ENCODE data around the gene TSPYL1.
"Not testable (repeated sequence)": the region's sequence is repeated elsewhere in the genome, so short reads cannot be mapped to it uniquely, and the experiment has no call there.

Gene TSPYL1

GRCh38 chr6:116279232-116280160, at the start of gene TSPYL1:
Gene TSPYL1 (minus strand): TSS chr6:116279930. CDS start chr6:116279830, 100 bp downstream.
- Histone ChIP-seq H3K36me3 (ENCODE audit: insufficient read depth, low read length) (no peaks in the 10 kb centered on the region), H3K9ac (ENCODE audit: low read depth, low read length) (peak within 1 kb of the TSS; percentile 91), H3K9me3 (ENCODE audit: control insufficient read depth, insufficient read depth, low read length) (no peaks in the 10 kb centered on the region), H3K4me1 (ENCODE audit: insufficient read depth, low read length) (peaks cover 10% of the 10 kb centered on the region)

- peaks cover 33% of the 10 kb centered on the region for H3K4me1 ChIP-seq (ENCODE audit: insufficient read depth, low read length)
- no peaks in the 10 kb centered on the region; the same call in 1 of the 2 replicates for H3K9me3 ChIP-seq (ENCODE audit: control insufficient read depth, insufficient read depth, low read length)
- no peaks in the 10 kb centered on the region for H3K36me3 ChIP-seq (ENCODE audit: insufficient read depth, low read length)
- H3K9ac ChIP-seq (ENCODE audit: low read depth, low read length): no peak overlapping the region
Measured at GRCh38 chr6:116329156-116329555, 49.4 kb upstream of the TSPYL1 start.

- Histone ChIP-seq H3K4me1 (ENCODE audit: insufficient read depth, low read length) (peaks cover 39% of the 10 kb centered on the region), H3K9ac (ENCODE audit: low read depth, low read length) (no peak overlapping the region)
Measured at GRCh38 chr6:116328528-116328903, 48.8 kb upstream of the TSPYL1 start.

GRCh38 chr6:116327803-116328527, 48.2 kb upstream of the TSPYL1 start:
- no peaks in the 10 kb centered on the region for H3K36me3 ChIP-seq (ENCODE audit: insufficient read depth, low read length)
- H3K9ac ChIP-seq (ENCODE audit: low read depth, low read length): no peak overlapping the region
- peaks cover 43% of the 10 kb centered on the region for H3K4me1 ChIP-seq (ENCODE audit: insufficient read depth, low read length)
- H3K9me3 ChIP-seq (ENCODE audit: control insufficient read depth, insufficient read depth, low read length): no peaks in the 10 kb centered on the region

More at GRCh38 chr6:116328528-116328903, 48.8 kb upstream of the TSPYL1 start:
- Histone ChIP-seq H3K9me3 (ENCODE audit: control insufficient read depth, insufficient read depth, low read length) (no peaks in the 10 kb centered on the region; the same call in 1 of the 2 replicates), H3K36me3 (ENCODE audit: insufficient read depth, low read length) (no peaks in the 10 kb centered on the region)

GRCh38 chr6:116326996-116327395, 47.3 kb upstream of the TSPYL1 start:
- Histone ChIP-seq H3K4me1 (ENCODE audit: insufficient read depth, low read length) (peaks cover 49% of the 10 kb centered on the region), H3K9ac (ENCODE audit: low read depth, low read length) (no peak overlapping the region), H3K36me3 (ENCODE audit: insufficient read depth, low read length) (no peaks in the 10 kb centered on the region), H3K9me3 (ENCODE audit: control insufficient read depth, insufficient read depth, low read length) (no peaks in the 10 kb centered on the region)

- Histone ChIP-seq H3K4me1 (ENCODE audit: insufficient read depth, low read length) (peaks cover 49% of the 10 kb centered on the region), H3K36me3 (ENCODE audit: insufficient read depth, low read length) (no peaks in the 10 kb centered on the region), H3K9me3 (ENCODE audit: control insufficient read depth, insufficient read depth, low read length) (no peaks in the 10 kb centered on the region), H3K9ac (ENCODE audit: low read depth, low read length) (no peak overlapping the region)
Measured at GRCh38 chr6:116326181-116326671, 46.5 kb upstream of the TSPYL1 start.

GRCh38 chr6:116325634-116326132, 46.0 kb upstream of the TSPYL1 start:
- not testable (repeated sequence) for H3K36me3 ChIP-seq (ENCODE audit: insufficient read depth, low read length); H3K9ac ChIP-seq (ENCODE audit: low read depth, low read length); H3K9me3 ChIP-seq (ENCODE audit: control insufficient read depth, insufficient read depth, low read length)
- H3K4me1 ChIP-seq (ENCODE audit: insufficient read depth, low read length): peaks cover 49% of the 10 kb centered on the region

- Histone ChIP-seq H3K4me1 (ENCODE audit: insufficient read depth, low read length) (peaks cover 46% of the 10 kb centered on the region), H3K9ac (ENCODE audit: low read depth, low read length) (0 out of 2 replicates have a peak overlapping the region, but pooled peaks have one; percentile 2), H3K9me3 (ENCODE audit: control insufficient read depth, insufficient read depth, low read length) (no peaks in the 10 kb centered on the region), H3K36me3 (ENCODE audit: insufficient read depth, low read length) (no peaks in the 10 kb centered on the region)
Measured at GRCh38 chr6:116323863-116324262, 44.1 kb upstream of the TSPYL1 start.

GRCh38 chr6:116321933-116322332, 42.2 kb upstream of the TSPYL1 start:
- H3K36me3 ChIP-seq (ENCODE audit: insufficient read depth, low read length); H3K9ac ChIP-seq (ENCODE audit: low read depth, low read length): not testable (repeated sequence)
- H3K4me1 ChIP-seq (ENCODE audit: insufficient read depth, low read length): peaks cover 30% of the 10 kb centered on the region

GRCh38 chr6:116316772-116317467, 37.2 kb upstream of the TSPYL1 start:
- no peaks in the 10 kb centered on the region for H3K4me1 ChIP-seq (ENCODE audit: insufficient read depth, low read length)
- H3K9me3 ChIP-seq (ENCODE audit: control insufficient read depth, insufficient read depth, low read length): no peaks in the 10 kb centered on the region
- H3K9ac ChIP-seq (ENCODE audit: low read depth, low read length): no peak overlapping the region
- no peaks in the 10 kb centered on the region for H3K36me3 ChIP-seq (ENCODE audit: insufficient read depth, low read length)

More at GRCh38 chr6:116321933-116322332, 42.2 kb upstream of the TSPYL1 start:
- not testable (repeated sequence) for H3K9me3 ChIP-seq (ENCODE audit: control insufficient read depth, insufficient read depth, low read length)

- no peaks in the 10 kb centered on the region for H3K9me3 ChIP-seq (ENCODE audit: control insufficient read depth, insufficient read depth, low read length)
- no peaks in the 10 kb centered on the region for H3K4me1 ChIP-seq (ENCODE audit: insufficient read depth, low read length)
- H3K36me3 ChIP-seq (ENCODE audit: insufficient read depth, low read length): no peaks in the 10 kb centered on the region
- H3K9ac ChIP-seq (ENCODE audit: low read depth, low read length): no peak overlapping the region
Measured at GRCh38 chr6:116314878-116315277, 35.1 kb upstream of the TSPYL1 start.

- Histone ChIP-seq H3K9me3 (ENCODE audit: control insufficient read depth, insufficient read depth, low read length) (no peaks in the 10 kb centered on the region), H3K9ac (ENCODE audit: low read depth, low read length) (no peak overlapping the region), H3K36me3 (ENCODE audit: insufficient read depth, low read length) (no peaks in the 10 kb centered on the region), H3K4me1 (ENCODE audit: insufficient read depth, low read length) (no peaks in the 10 kb centered on the region)
Measured at GRCh38 chr6:116314218-116314617, 34.5 kb upstream of the TSPYL1 start.

- Histone ChIP-seq H3K36me3 (ENCODE audit: insufficient read depth, low read length) (no peaks in the 10 kb centered on the region), H3K4me1 (ENCODE audit: insufficient read depth, low read length) (no peaks in the 10 kb centered on the region), H3K9ac (ENCODE audit: low read depth, low read length) (no peak overlapping the region), H3K9me3 (ENCODE audit: control insufficient read depth, insufficient read depth, low read length) (no peaks in the 10 kb centered on the region)
Measured at GRCh38 chr6:116313101-116313776, 33.5 kb upstream of the TSPYL1 start.
